Endothelial cell of hepatic sinusoid (primary cell): ENCODE data around the gene TDRD1.

Source experiments
- in situ Hi-C: cut with HindIII; loops from 2 replicates; pipeline ENCODE4 v1.10.0; 2017; ENCODE audit warnings: low sequenced_read_pairs

Gene TDRD1

GRCh38 chr10:114260366-114260765, 81.2 kb downstream of the TDRD1 start:
- in situ Hi-C loops: no loop called here

GRCh38 chr10:114261076-114261475, 81.9 kb downstream of the TDRD1 start:
- in situ Hi-C loops: no loop called here

- in situ Hi-C loops: no loop called here
Measured at GRCh38 chr10:114262496-114262895, 83.3 kb downstream of the TDRD1 start.

GRCh38 chr10:114265392-114266053, 86.4 kb downstream of the TDRD1 start:
- in situ Hi-C loops: no loop called here

- in situ Hi-C loops: no loop called here
Measured at GRCh38 chr10:114266521-114266920, 87.4 kb downstream of the TDRD1 start.

- in situ Hi-C loops: no loop called here
Measured at GRCh38 chr10:114271075-114271778, 92.1 kb downstream of the TDRD1 start.

GRCh38 chr10:114271779-114272167, 92.6 kb downstream of the TDRD1 start:
- in situ Hi-C loops: no loop called here

GRCh38 chr10:114272696-114273095, 93.5 kb downstream of the TDRD1 start:
- in situ Hi-C loops: no loop called here

- in situ Hi-C loops: no loop called here
Measured at GRCh38 chr10:114273910-114274309, 94.8 kb downstream of the TDRD1 start.

- in situ Hi-C loops: no loop called here
Measured at GRCh38 chr10:114274616-114275453, 95.7 kb downstream of the TDRD1 start.

- in situ Hi-C loops: no loop called here
Measured at GRCh38 chr10:114276066-114276465, 96.9 kb downstream of the TDRD1 start.

GRCh38 chr10:114276671-114277070, 97.5 kb downstream of the TDRD1 start:
- in situ Hi-C loops: no loop called here

- in situ Hi-C loops: no loop called here
Measured at GRCh38 chr10:114278140-114278883, 99.2 kb downstream of the TDRD1 start.

GRCh38 chr10:114278884-114279191, 99.7 kb downstream of the TDRD1 start:
- in situ Hi-C loops: no loop called here

GRCh38 chr10:114279289-114279688, 100.1 kb downstream of the TDRD1 start:
- in situ Hi-C loops: no loop called here

GRCh38 chr10:114279901-114280644, 100.9 kb downstream of the TDRD1 start:
- in situ Hi-C loops: no loop called here

GRCh38 chr10:114281006-114281405, 101.9 kb downstream of the TDRD1 start:
- in situ Hi-C loops: no loop called here

- in situ Hi-C loops: no loop called here
Measured at GRCh38 chr10:114281461-114281860, 102.3 kb downstream of the TDRD1 start.
